Measurements from ENCODE around the gene GNPTG. TPM values are rescaled to one million over a fixed set of nuclear protein-coding genes. Genes with fewer than 3 reads are reported as not detected.

Gene GNPTG
- total RNA-seq, 3 donors from 2014 or later, result 50.1 to 68.9 (median 57.3) TPM

GRCh38 chr16:1333854-1334700, 17.7 kb upstream of the GNPTG start:
- Histone ChIP-seq H3K4me3 (no peak overlapping the region), H3K9me3 (no peaks in the 10 kb centered on the region), H3K36me3 (ENCODE audit: low read depth) (no peaks in the 10 kb centered on the region), H3K4me1 (ENCODE audit: low read depth) (peaks cover 24% of the 10 kb centered on the region)
- DNase-seq (no peak), ATAC-seq (no peak)
- no peak for TF ChIP-seq CTCF (IDR thresholded peaks at IDR 0.05)
- intact Hi-C loops (cut with DNase I, micrococcal nuclease), result no loop called here

DNA sequence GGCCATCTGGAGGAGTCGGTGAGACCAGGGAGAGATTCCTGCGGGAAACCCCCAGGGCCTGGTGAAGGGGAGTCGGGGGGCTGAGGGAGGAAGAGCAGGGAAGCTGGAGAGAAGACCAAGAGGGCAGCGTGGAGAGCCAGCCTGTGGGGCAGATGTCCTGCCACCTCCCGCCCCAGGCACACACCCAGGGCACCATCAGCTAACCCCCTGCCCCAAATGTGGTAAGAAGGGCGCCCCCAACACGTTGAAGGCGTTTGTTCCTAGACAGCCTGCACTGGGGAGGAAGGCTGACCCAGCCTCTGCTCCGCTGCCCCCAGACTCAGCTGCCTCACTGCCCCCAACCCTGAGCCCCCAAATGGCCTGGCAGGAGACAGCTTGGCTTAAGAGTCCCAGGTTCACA, 17.0 kb upstream of the GNPTG start:
- ATAC-seq (no peak), DNase-seq (no peak)
- Histone ChIP-seq H3K36me3 (ENCODE audit: low read depth) (no peaks in the 10 kb centered on the region), H3K9me3 (no peaks in the 10 kb centered on the region), H3K4me1 (ENCODE audit: low read depth) (peaks cover 24% of the 10 kb centered on the region), H3K4me3 (no peak overlapping the region)
- no peak for TF ChIP-seq CTCF (IDR thresholded peaks at IDR 0.05)
- intact Hi-C loops (cut with DNase I, micrococcal nuclease), result no loop called here

DNA sequence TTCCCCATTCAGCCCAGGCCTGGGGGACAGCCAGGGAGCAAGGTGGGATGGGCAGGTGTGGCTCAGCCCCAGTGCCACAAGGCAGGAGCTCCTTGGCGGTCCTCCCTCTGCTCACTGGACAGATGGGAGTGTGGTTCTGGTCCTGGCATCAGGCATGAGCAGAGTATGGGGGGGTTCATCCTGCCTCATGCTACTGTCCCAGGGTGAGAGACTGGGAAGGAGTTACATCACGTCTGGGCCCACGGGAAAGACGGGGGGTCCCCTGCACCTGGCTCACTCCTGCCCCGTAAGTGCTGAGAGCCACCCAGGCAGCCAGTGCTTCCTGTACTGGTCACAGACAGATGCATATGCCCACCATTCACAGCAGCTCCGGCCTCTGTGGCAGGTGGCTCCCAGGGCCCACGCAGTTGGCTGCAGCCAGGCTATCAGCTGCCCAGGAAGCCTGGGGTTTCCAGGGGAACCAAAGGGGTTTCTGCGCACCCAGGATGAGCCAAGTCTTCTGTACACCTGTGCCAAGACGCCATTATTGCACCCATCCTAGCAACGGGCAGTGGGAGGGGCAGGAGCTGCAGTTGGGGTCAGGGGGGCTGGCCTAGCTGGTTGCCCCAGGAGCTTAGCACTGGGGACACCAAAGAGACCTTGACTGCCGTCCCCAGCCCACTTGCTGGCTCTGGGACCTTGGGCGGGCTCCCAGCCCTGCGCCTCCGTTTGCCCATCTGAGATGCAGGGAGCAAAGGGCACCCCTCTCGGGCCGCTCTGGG, 16.3 kb upstream of the GNPTG start:
- intact Hi-C loops (cut with DNase I, micrococcal nuclease), result no loop called here
- ATAC-seq, result no peak
- H3K4me1 ChIP-seq (ENCODE audit: low read depth), result peaks cover 24% of the 10 kb centered on the region
- H3K4me3 ChIP-seq, result no peak overlapping the region
- no peaks in the 10 kb centered on the region for H3K36me3 ChIP-seq (ENCODE audit: low read depth)
- TF ChIP-seq CTCF (IDR thresholded peaks at IDR 0.05), result no peak
- no peaks in the 10 kb centered on the region for H3K9me3 ChIP-seq
- DNase-seq, result no peak

DNA sequence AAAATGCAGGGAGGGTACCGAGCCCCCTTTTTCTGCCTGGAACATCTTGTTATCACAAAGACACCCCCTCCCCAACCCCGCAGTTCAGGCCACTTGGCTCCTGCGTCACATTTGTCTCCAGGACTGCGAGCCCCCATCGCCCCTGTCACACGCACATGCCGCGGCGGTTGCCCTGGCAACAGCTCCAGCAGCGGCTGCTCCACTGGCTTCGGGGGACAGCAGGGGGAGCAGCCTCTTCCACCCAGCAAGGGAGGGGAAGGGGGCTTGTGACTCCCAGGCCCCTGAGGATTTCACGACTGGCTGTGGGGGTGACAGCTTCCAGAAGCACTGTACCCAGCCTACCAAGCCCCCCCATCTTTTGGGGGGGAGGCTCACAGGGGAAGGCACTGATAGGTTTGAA, 15.7 kb upstream of the GNPTG start:
- no peak for ATAC-seq
- no peak overlapping the region for H3K4me3 ChIP-seq
- no peaks in the 10 kb centered on the region for H3K36me3 ChIP-seq (ENCODE audit: low read depth)
- no peak for TF ChIP-seq CTCF (IDR thresholded peaks at IDR 0.05)
- intact Hi-C loops (cut with DNase I, micrococcal nuclease), result no loop called here
- H3K9me3 ChIP-seq, result no peaks in the 10 kb centered on the region
- peaks cover 24% of the 10 kb centered on the region for H3K4me1 ChIP-seq (ENCODE audit: low read depth)
- no peak for DNase-seq

DNA sequence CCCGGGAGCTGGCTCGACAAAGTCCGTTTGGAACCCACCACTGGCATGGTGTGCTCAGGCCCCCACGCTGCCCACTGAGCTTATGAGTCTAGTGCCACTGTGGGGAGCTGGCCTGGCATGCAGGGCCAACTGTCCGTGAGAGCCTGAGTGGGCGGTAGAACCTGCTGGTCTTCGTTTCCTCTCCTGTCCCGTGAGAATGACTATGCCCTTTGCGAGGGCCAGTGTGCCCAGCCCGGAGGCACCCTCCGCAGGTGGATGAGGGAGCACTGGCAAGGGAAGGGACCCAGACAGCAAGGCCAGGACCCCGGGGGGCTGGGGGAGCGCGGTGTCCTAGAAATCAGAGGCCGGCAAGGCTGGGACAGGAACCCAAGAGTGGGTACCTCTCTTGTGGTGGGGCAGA, 15.1 kb upstream of the GNPTG start:
- intact Hi-C loops (cut with DNase I, micrococcal nuclease), result no loop called here
- ATAC-seq, result no peak
- Histone ChIP-seq H3K4me3 (no peak overlapping the region), H3K4me1 (ENCODE audit: low read depth) (peaks cover 19% of the 10 kb centered on the region), H3K36me3 (ENCODE audit: low read depth) (no peaks in the 10 kb centered on the region), H3K9me3 (no peaks in the 10 kb centered on the region)
- no peak for TF ChIP-seq CTCF (IDR thresholded peaks at IDR 0.05)
- DNase-seq, result no peak
